Measurements from ENCODE around the gene ZRANB3. TPM values are rescaled to one million over a fixed set of nuclear protein-coding genes. Genes with fewer than 3 reads are reported as not detected.
"Not testable (repeated sequence)": the region's sequence is repeated elsewhere in the genome, so short reads cannot be mapped to it uniquely, and the experiment has no call there.

Gene ZRANB3
- total and polyA plus RNA-seq, 2 donors (not counting 1 experiment from before 2014, with no cell fraction given): 4.8 to 7.4 TPM

- TF ChIP-seq CTCF (conservative IDR thresholded peaks at IDR 0.05 in 1 of 2, IDR thresholded peaks at IDR 0.05 in 1 of 2; ENCODE audit: low read depth in 1 of 2, low read length in 2 of 2) (no peak), EZH2 (IDR thresholded peaks at IDR 0.05; ENCODE audit: low read length, missing control alignments) (no peak)
- H4K20me1 ChIP-seq (ENCODE audit: control insufficient read depth, extremely low read depth, insufficient read depth, low read length): no peaks in the 10 kb centered on the region
- no peak for DNase-seq (ENCODE audit: low read depth in 2 of 2)
- H3K9me3 ChIP-seq (ENCODE audit: control insufficient read depth, insufficient read depth, low read depth, low read length): no peaks in the 10 kb centered on the region
- no peaks in the 10 kb centered on the region for H3K79me2 ChIP-seq (ENCODE audit: control insufficient read depth, insufficient read depth, low read length)
- no peaks in the 10 kb centered on the region for H3K4me1 ChIP-seq (ENCODE audit: control insufficient read depth, extremely low read depth, insufficient read depth, low read length)
- H2AFZ ChIP-seq (ENCODE audit: low read length): no peak overlapping the region
- H3K36me3 ChIP-seq (ENCODE audit: control insufficient read depth, insufficient read depth, low read length): no peaks in the 10 kb centered on the region
- no peak overlapping the region for H3K4me3 ChIP-seq (replicated peaks in 1 of 4; ENCODE audit: control extremely low read depth in 1 of 4, insufficient read depth in 1 of 4, low read depth in 3 of 4, low read length in 4 of 4)
- H3K27ac ChIP-seq (ENCODE audit: insufficient read depth, low read length): no peak overlapping the region
- no peak overlapping the region for H3K9ac ChIP-seq (ENCODE audit: insufficient read depth, low read length)
- no peaks in the 10 kb centered on the region for H3K27me3 ChIP-seq (ENCODE audit: control insufficient read depth, insufficient read depth, low read length)
- H3K4me2 ChIP-seq (ENCODE audit: extremely low read depth, insufficient read depth, low read length): no peak overlapping the region
These were observed 231.9 kb downstream of the ZRANB3 start for GRCh38 chr2:135299165-135299564.

- H3K9ac ChIP-seq (ENCODE audit: insufficient read depth, low read length); H3K79me2 ChIP-seq (ENCODE audit: control insufficient read depth, insufficient read depth, low read length); H3K4me1 ChIP-seq (ENCODE audit: control insufficient read depth, extremely low read depth, insufficient read depth, low read length); H3K4me3 ChIP-seq (replicated peaks in 1 of 4; ENCODE audit: control extremely low read depth in 1 of 4, insufficient read depth in 1 of 4, low read depth in 3 of 4, low read length in 4 of 4); H3K27ac ChIP-seq (ENCODE audit: insufficient read depth, low read length); H4K20me1 ChIP-seq (ENCODE audit: control insufficient read depth, extremely low read depth, insufficient read depth, low read length); H3K9me3 ChIP-seq (ENCODE audit: control insufficient read depth, insufficient read depth, low read depth, low read length); H3K4me2 ChIP-seq (ENCODE audit: extremely low read depth, insufficient read depth, low read length); H3K36me3 ChIP-seq (ENCODE audit: control insufficient read depth, insufficient read depth, low read length); H2AFZ ChIP-seq (ENCODE audit: low read length); DNase-seq (ENCODE audit: low read depth in 2 of 2); H3K27me3 ChIP-seq (ENCODE audit: control insufficient read depth, insufficient read depth, low read length): not testable (repeated sequence)
These were observed 243.9 kb downstream of the ZRANB3 start for GRCh38 chr2:135287121-135287520.

GRCh38 chr2:135285391-135285790 is 245.6 kb downstream of the ZRANB3 start:
- no peak overlapping the region for H3K4me2 ChIP-seq (ENCODE audit: extremely low read depth, insufficient read depth, low read length)
- no peaks in the 10 kb centered on the region for H3K36me3 ChIP-seq (ENCODE audit: control insufficient read depth, insufficient read depth, low read length)
- DNase-seq (ENCODE audit: low read depth in 2 of 2): no peak
- no peak overlapping the region for H3K9ac ChIP-seq (ENCODE audit: insufficient read depth, low read length)
- H3K27me3 ChIP-seq (ENCODE audit: control insufficient read depth, insufficient read depth, low read length): no peaks in the 10 kb centered on the region
- no peaks in the 10 kb centered on the region for H4K20me1 ChIP-seq (ENCODE audit: control insufficient read depth, extremely low read depth, insufficient read depth, low read length)
- H2AFZ ChIP-seq (ENCODE audit: low read length): no peak overlapping the region
- no peak overlapping the region for H3K4me3 ChIP-seq (replicated peaks in 1 of 4; ENCODE audit: control extremely low read depth in 1 of 4, insufficient read depth in 1 of 4, low read depth in 3 of 4, low read length in 4 of 4)
- H3K9me3 ChIP-seq (ENCODE audit: control insufficient read depth, insufficient read depth, low read depth, low read length): no peaks in the 10 kb centered on the region
- TF ChIP-seq EZH2 (IDR thresholded peaks at IDR 0.05; ENCODE audit: low read length, missing control alignments) (no peak), CTCF (conservative IDR thresholded peaks at IDR 0.05 in 1 of 2, IDR thresholded peaks at IDR 0.05 in 1 of 2; ENCODE audit: low read depth in 1 of 2, low read length in 2 of 2) (no peak)
- H3K4me1 ChIP-seq (ENCODE audit: control insufficient read depth, extremely low read depth, insufficient read depth, low read length): no peaks in the 10 kb centered on the region
- H3K27ac ChIP-seq (ENCODE audit: insufficient read depth, low read length): no peak overlapping the region
- no peaks in the 10 kb centered on the region for H3K79me2 ChIP-seq (ENCODE audit: control insufficient read depth, insufficient read depth, low read length)
